ENCODE measurements around the gene HESX1.

Gene HESX1

DNA sequence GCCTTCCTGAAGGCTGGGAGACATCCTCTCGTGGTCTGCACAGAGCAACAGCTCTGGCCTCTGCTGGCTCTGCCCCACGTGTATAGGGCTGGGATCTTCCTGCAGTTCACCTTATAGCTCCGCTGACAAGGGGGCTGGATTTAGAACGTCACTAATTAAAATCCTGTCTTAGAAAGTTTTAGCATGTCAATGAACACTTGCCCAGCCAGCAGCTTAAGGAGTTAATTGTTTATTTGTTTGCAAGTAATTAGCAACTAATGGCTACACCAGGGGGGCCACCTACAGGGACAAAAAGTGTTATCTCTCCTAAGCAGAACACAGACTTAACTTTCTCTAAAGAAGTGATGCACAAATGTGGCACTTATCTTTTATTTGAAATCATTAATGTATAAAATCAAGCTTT is at the start of gene HESX1:
Gene HESX1, minus strand, starts transcription at position 84 of the 403 bp plus-strand sequence. Its CDS starts 60 bp downstream, at position 24.
- no peak for DNase-seq

DNA sequence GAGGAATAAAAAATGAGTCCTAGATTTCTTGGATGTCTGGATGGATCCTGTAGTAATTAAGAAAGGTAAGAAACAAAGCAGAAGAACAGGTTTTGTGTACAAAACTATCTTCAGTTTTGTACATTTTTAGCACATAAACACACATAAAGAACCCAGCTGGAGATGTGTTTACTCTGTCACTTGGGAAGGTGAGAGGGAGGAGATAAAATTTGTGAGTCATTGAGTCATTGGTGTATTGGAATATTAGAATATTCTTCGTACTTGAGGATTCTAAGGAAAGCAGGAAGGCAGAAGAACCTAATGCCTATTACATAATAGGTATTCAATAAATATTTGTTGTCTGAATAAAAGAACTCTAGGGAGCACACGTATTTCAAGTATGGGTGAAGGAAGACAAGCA is 45.2 kb upstream of the HESX1 start:
- DNase-seq, result no peak

DNA sequence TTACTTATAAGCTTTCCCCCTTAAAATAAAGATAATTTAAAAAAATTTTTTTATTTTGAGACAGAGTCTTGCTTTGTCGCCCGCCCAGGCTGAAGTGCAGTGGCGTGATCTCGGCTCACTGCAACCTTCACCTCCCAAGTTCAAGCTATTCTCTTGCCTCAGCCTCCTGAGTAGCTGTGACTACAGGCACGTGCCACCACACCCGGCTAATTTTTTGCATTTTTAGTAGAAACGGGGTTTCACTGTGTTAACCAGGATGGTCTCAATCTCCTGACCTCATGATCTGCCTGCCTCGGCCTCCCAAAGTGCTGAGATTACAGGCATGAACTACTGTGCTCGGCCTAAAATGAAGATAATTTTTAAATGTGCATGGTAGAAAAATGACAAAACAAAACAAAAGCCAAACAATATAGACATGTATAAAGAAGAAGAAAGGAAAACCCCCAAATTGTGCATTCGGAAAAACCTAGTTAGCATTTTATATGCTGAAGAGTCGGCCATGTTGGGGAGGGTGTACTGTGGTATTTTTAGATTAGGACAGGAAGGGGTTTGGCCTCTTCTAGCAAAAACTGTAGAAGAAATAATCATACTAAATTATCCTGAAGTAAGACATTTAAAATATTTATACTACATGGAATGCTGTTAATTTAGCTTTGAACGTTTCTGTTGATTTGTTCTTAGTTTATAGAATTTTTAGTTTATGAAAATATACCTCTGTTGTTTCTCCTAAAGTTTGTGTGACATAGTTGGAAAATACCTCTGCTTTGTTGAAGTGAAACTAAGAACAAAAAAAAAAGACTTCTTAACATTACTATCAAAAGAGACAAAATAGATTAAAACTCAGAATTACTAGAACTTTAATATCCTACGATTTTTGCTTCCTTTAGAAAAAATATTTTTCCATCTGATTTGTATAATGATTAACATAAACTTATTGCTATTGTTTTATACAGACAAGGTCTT is 35.1 kb upstream of the HESX1 start:
- DNase-seq, result no peak

DNA sequence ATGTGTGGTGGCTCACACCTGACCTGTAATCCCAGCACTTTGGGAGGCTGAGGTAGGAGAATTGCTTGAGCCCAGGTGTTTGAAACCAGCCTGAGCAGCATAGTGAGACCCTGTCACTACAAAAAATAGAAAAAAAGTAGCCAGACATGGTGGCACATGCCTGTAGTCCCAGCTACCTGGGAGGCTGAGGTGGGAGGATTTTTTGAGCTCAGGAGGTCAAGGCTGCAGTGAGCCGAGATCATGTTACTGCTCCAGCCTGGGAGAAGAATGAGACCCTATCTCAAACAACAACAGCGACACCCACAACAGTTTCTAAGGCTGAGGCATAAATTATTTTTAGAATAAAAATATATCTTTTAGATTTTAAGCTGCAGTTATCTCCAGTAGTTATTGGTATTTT is 34.0 kb upstream of the HESX1 start:
- DNase-seq, result no peak

DNA sequence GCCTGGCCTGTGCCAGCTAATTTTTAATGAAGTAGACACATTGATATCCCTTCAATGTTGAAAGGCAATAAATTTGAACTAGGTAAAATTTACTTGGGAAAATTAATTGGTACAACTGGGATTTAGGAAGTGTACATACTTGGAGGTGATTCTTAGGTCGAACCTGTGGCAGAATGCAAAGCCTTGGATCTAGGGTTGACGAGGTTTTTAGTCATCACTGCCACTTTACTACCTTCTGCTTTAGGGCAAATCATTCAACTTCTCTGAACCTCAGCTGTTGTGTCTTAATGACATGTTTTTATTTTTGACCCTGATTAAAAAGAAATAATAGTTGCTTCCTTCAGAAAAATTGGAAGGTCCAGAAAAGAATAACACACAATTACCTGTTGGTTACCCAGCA is 30.2 kb upstream of the HESX1 start:
- DNase-seq, result no peak

DNA sequence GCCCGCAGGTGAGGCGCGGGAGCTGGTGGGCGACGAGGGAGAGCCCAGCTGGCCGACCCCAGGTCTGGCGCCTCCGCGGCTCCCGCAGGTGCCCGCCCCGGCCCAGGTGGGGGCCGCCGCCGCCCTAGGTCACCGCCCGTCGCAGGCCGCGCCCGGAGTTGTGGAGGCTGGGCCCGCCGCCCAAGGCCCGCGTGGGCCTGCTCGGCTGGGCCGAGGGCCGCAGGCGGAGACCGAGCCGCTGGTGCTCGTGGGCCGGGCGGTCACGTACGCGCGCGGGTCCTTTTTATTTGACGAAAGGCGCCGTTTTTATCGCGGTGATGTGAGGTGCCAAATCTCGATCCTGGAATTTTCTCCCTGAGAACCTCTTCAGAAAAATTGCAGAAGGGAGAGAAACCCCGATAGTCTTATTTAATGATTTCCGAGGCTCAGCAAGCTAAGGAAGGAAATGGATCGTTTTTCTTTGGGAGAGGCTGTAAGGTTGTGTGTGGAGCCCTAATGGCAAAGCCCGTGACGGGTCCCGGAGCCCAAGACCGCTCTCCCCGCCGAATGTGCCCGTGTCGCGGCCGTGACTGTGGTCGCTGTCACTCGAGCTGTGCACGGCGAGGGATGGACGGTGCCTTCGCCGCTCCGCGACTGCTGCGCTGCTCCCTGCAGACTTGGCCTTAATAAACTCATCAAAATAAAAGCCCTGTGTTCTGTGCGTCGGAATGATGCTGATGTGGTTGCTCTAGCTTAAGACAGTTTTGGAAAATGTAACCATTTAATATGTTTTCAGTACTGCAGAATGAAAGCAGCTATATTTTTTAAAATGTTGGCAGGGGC is 28.4 kb upstream of the HESX1 start:
- DNase-seq, result no peak

DNA sequence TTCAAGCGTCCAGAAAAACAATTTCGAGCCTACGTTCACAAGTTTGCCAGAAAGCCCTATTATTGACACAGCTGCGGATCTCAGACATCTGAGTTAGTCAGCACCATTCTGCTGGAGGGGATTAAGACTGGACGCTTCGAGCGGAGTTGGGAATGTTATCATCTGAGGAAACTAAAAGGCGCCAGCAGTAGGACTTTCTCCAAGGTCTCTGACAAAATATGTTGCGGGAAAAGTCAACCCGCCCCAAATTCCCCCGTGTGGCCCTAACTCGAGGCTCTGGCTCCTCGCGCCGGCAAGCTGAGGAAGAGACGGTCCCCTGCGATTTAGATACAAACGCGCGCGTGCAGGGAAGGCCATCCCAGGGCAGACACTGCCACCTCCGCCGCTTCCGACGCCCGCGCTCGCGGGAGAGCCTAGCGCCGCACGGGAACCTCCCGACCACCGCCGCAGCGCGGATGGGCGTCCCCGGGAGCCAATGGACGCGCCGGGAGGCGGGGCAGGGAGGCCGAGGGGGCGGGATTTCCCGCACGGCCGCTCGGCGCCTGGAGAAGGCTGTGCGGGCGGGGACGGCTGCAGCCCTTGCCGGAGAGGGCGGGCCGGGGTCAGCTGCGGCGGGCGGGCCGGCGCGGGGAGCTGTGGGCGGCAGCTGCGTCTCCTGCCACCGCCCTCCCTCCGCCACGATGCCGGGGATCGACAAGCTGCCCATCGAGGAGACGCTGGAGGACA is 27.6 kb upstream of the HESX1 start, which contains the start of gene APPL1:
Gene APPL1, plus strand, starts transcription at position 526 of the 726 bp plus-strand sequence. Its CDS starts 155 bp downstream, at position 681.
- DNase-seq, result no peak

DNA sequence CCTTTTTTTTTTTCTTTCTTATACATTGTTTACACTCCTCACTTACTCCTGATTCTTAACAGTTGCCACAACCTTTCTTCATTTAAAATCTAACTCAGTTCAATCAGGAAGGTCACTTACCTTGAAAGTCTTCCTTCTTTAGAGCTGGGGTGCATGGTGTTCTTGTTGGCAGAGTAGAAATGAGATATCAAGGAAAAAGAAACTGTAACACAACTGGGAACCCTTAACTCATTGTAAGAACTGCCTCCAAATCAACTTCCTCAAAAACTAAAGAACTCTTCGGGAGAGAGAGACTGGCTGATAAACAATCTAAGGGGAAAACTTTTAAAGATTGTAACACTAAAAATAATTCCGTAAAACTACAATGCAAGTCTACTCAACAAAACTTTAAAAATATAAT is 26.4 kb upstream of the HESX1 start:
- DNase-seq, result no peak

DNA sequence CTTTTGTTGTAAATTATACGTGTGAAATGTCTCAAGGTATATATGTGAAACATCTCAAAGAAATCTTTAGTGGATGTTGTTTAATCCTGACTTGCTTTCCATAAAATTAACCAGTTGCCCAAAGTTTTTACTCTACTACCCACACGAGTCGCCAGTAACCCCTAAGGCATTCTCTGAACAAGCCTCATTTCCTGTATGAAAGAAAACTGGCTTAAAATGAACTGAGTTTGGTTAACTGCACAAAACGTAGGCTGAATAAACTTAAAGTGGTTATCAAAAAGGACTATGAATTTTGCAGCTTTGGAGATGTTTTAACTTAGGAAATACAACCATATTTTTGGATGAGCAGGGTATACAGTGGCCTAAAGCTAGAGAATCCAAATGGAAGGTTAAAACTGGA is 25.1 kb upstream of the HESX1 start:
- DNase-seq, result no peak

DNA sequence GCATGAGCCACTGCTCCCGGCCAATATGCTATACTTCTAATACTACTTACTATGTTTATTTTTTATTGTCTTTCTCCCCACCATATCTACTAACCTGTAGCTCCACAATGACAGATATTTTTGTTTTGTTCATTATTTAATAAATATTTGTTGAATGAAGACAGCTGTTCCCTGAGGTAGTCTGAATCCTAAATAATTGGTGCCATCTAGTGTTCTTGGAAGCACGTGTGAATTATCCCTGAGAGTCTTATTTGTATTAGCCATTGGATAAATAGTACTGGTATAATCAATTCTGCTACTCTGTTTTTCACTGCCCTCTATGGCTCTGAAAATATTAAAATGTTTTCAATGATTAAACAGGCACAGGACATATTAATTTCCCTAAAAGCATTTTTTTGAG is 22.1 kb upstream of the HESX1 start:
- DNase-seq, result no peak

DNA sequence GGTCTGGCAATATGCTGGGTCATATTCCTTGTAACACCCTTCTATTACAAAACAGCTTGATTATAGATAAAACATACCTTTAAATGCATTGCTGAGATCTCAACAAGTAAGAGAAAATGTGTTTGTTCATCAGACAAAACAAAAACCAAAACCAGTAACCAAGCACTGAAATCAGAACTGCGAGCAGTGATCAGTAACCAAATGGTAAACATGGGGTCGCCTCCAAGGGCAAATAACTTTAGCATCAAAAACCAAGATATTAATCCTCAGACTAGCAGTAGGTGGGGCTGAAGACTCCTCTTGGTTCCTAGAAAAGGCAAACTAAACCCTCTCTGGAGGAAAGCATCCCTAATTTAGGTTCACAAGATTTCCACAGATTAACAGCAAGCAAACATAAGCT is 6.6 kb upstream of the HESX1 start:
- DNase-seq, result no peak

DNA sequence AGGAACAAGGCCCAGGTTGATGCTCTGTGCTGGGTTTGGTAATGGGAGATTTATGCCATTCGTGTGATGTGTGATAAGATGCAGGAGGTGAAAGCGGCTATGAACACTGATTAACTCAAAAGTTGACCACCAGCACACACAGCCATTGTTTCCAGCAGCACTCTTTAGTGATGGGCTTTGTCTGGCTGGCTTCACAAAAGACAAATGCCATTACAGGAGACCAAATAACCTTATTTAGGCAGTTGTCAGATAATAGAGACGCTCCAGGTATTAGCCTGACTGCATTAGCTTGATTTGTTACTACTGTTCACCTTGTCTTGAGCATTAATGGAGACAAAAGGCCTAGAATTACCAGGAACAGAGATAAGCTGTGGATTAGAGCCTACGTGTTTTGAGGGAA is 5.1 kb downstream of the HESX1 start:
- DNase-seq, result no peak

DNA sequence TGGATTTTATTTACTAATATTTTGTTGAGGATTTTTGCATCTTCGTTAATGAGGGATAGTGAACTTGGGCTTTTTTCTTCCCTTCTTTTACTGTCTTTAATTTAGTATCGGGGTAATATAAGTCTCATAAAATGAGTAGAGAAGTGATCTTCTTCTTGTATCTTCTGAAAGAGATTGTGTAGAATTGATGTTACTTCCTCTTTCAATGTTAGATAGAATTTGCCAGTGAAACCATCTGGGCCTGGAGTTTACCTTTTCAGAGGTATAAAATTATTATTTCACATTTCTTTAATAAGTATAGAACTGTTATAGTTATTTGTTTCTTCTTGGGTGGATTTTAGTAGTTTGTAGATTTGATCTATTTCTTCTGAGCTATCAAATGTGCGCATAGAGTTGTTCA is 7.8 kb downstream of the HESX1 start:
- DNase-seq, result no peak

DNA sequence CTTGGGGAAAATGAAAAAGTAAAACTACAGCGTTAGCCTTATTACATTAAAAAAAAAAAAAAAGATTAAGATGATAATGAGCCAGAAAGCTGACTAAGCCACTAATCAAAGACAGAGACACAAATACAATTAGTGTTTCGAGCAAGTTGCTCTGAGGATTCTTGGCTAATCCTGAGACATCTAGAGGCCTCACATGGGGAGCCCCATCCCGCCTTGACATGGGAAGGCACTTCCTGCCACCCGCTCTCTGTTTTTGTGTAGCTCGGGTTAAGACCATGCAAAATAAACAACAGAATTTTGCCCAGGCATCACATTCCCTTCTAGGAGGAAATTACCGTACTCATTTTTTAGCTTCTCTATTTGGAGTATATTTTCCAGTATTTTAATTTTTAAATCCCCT is 15.3 kb downstream of the HESX1 start:
- DNase-seq, result no peak

DNA sequence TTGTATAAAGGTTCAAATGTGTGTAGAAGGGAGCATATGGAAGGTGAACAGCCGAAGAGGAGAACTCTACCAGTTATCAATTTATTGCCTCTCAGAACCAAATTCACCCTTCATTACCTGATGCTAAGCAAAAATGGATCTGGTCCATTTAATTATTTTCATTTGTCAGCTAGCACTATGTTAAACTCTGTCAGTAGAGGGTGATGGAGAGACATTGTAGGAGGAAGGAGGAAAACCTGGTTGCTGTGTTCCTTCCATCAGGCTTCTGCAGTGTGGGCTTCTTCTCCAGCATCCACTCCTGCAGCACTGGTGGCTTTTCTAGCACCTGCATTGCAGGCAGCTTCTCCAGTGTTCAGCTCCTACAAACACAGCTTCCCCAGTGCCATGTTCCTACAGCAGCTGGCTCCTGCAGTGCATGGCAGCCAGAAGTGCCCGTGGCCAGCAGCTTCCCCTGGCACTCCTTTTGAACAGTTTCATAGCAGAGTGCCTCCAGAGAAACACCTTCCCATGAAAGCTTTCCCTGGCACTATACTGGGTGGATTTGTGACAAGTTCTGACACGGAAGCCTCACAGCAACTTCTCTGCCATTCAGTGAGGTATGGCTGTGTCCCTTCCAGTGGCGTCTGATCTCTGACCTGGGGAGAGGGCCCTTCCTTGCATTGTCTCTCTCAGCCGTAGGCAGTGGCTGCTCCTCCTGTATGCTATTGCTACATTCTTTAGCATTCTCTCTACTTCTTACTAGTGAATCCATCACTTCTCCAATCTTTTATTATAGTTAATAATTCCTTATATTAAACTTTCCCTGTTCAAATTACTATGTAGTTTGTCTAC is 20.0 kb downstream of the HESX1 start:
- no peak for DNase-seq

DNA sequence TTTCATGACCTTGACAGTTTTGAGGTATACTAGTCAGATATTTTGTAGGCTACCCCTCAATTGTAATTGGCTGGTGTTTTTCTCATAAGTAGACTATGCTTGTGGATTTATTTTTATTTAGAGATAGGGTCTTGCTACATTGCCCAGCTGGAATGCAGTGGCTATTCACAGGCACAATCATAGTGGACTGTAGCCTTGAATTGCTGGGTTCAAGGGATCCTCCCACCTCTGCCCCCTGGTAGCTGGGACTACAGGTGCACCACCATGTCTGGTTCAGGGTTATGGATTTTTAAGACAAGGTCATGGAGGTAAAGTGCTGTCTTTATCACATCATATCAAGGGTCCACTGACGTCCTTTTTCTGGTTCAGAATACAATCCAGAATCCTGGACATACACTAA is 23.7 kb downstream of the HESX1 start:
- no peak for DNase-seq

DNA sequence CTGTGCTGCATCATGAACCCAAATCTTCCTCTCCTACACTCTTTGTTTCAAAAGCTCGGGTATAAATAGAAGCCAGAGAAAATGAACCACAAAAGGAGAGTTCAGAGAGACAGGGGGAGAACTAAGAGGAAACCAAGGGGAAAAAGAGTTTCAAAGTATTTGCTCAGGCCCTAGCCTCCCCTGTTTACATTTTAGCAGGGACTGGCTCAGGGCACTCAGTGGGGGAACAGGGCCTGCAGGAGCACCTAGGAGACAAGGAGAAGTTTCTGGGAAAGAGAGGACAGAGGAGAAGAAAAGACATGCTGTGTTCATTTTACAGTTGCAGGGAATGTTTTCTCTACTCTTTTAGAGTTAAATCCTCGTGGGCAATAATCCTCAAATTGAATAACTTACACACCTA is 26.1 kb downstream of the HESX1 start:
- DNase-seq, result no peak

DNA sequence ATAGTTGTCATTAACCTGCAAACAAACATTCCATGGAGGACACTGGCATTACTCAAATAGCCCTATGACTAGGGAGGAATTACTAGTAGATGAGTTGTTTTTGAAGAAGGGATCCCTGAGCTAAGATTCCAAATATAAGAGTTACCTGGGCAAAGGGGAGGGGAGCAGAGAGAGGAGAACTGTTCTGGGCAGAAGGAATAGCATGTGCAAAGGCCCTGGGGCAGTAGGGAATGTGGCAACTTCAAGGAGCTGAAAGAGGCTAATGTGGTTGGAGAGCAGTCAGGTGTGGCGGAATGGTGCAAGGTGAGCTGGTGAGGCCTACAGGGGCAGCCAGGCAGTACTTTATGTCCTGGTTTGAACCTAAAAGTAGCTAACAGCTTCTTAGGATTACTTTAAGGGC is 28.8 kb downstream of the HESX1 start:
- DNase-seq, result no peak

DNA sequence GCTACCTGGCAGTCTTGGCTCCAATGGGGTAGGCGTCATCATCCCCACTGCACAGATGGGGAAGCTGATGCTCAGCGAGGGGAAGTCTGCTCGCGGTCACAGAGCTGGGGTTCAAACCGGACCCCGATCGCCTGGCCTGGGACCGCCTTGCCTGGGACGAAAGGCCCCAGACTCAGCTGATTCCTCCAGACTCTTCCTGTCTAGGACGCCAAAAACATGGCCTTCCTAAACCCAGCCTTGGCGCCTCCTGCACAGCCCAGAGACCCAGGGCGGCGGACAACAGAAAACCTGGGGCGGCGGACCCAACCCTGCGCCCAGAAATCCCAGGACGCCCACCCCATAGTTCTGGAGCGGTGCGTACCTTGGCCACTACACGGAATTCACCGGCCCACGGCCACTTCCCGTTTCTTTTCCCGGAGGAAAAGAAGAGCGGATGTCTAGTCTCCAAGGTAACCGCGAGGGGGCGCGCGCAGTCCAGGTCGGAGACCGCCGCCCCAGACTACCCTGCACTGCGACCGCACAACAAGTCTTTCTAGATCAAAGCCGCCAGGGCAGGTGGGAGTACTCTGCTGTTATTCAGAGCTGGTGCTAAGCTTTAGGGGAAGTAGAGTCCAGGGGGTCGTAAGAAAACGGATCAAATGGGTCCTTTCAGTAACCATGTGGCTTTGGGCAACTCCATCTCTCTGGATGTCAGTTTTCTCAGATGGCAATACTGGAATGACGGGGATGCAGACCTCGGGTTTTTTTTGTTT is 29.7 kb downstream of the HESX1 start:
- no peak for DNase-seq

DNA sequence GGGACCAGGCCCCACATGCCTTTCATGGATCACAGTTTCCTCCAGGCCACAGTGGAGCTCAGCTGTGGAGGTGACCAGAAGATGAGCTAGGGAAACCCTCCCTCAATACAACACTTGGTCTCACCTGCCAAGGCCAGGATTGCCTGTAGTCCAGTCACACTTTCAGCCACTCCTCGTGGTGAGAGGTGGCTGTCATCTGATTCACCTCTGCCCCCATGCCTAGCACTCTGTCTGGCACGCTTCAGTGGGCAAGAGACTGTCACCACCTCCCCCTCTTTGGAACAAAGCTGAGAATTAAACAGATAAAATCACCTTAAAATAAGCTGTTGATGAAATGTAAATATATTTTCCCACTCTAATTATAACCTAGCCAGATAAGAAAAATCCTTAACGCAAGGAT is 30.7 kb downstream of the HESX1 start:
- DNase-seq, result no peak

DNA sequence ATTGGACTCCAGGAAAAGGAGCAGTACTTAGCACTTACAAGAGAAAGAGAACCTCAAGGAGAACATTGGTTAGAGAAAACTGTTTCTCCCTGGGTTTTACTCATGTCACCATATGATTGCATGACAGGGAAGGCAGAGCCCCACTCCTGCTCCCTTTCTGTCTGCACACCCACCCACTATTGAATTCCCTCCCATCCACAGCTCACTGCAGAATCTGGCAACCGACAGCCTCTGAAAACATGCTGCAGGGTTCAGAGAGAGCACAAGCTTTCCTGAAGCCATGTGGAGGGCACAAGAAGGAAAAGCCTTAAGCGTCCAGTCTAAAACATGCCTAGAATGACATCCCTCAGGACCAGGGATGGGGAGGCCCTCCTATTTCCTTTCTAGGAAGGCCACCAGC is 31.6 kb downstream of the HESX1 start:
- DNase-seq, result no peak

DNA sequence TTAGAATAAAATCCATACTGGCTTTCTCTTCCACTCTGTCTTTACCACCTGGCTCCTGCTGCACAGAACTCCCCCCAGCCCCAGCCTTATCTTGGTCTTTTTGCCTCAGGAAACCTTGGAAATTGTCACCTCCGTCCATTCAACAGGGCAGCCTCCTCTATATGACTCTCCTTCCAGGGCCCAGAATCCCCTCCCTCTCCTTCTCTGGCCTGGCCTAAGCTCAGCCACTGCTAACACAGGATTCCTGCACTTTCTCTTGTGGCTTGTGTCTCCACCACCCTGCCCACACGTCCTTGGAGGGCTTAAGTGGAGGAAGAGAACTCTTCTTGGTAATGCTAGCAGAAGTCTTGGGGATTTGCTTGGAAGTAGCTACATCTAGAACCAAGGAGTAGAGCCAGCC is 33.1 kb downstream of the HESX1 start:
- DNase-seq, result no peak
